Loucy (cell line): ENCODE results near the gene PARD6G.

Experiments
- H2AFZ ChIP-seq: fragments of 200-600 bp; sonication (generic); 2 replicates; pipeline ENCODE4 v1.6.0; 2016; ENCODE audit warnings: antibody characterized with exemption, mild to moderate bottlenecking, low read length, moderate library complexity
- H3F3A ChIP-seq: fragments of 200-600 bp; 2 replicates; pipeline ENCODE4 v1.6.0; 2016; ENCODE audit warnings: antibody characterized with exemption, low read depth, mild to moderate bottlenecking
- H3K27me3 ChIP-seq: fragments of 200-600 bp; sonication (generic); 2 replicates; pipeline ENCODE4 v1.6.1; 2014; ENCODE audit warnings: low read length, mild to moderate bottlenecking; ENCODE audit not compliant: insufficient read depth, poor library complexity, severe bottlenecking
- H3K36me3 ChIP-seq: fragments of 200-600 bp; sonication (generic); 2 replicates; pipeline ENCODE4 v1.6.1; 2016; ENCODE audit warnings: low read length; ENCODE audit not compliant: insufficient read depth
- H3K4me1 ChIP-seq: fragments of 200-600 bp; sonication (generic); 2 replicates; pipeline ENCODE4 v1.5.1; 2014; ENCODE audit warnings: low read length, mild to moderate bottlenecking; ENCODE audit not compliant: insufficient read depth, poor library complexity, severe bottlenecking
- H3K4me2 ChIP-seq: fragments of 200-600 bp; sonication (generic); 2 replicates; pipeline ENCODE4 v1.6.0; 2014; ENCODE audit warnings: antibody characterized with exemption, low read length, low read depth, mild to moderate bottlenecking; ENCODE audit not compliant: poor library complexity, severe bottlenecking
- H3K4me3 ChIP-seq: fragments of 200-600 bp; sonication (generic); 2 replicates; pipeline ENCODE4 v1.5.1; 2014; ENCODE audit warnings: low read length, mild to moderate bottlenecking, mixed read lengths; ENCODE audit not compliant: poor library complexity, severe bottlenecking
- H3K79me2 ChIP-seq: fragments of 200-600 bp; sonication (generic); 2 replicates; pipeline ENCODE4 v1.6.1; 2014; ENCODE audit warnings: low read length; ENCODE audit not compliant: insufficient read depth
- H3K9ac ChIP-seq: fragments of 200-600 bp; sonication (generic); 2 replicates; pipeline ENCODE4 v1.6.0; 2014; ENCODE audit warnings: mild to moderate bottlenecking, low read depth, low read length, moderate library complexity; ENCODE audit not compliant: poor library complexity, severe bottlenecking
- H3K9me2 ChIP-seq: fragments of 200-600 bp; sonication (generic); replicated peaks from 2 replicates; pipeline ENCODE4 v1.6.1; 2016; ENCODE audit warnings: low read depth, low read length, mixed read lengths
- H3K9me3 ChIP-seq: fragments of 200-600 bp; sonication (generic); 2 replicates; pipeline ENCODE4 v1.6.1; 2014; ENCODE audit warnings: mild to moderate bottlenecking, antibody characterized with exemption, low read length, low read depth; ENCODE audit not compliant: insufficient read depth
- H4K20me1 ChIP-seq: fragments of 200-600 bp; sonication (generic); 2 replicates; pipeline ENCODE4 v1.6.0; 2014; ENCODE audit warnings: antibody characterized with exemption, low read length, mild to moderate bottlenecking; ENCODE audit not compliant: insufficient read depth, poor library complexity, severe bottlenecking
- CTCF ChIP-seq: fragments of 200-600 bp; sonication (generic); conservative IDR thresholded peaks from 2 replicates; pipeline ENCODE4 v1.5.1; 2014; ENCODE audit warnings: mild to moderate bottlenecking, antibody characterized with exemption, low read length
- EZH2phosphoT487 ChIP-seq: fragments of 200-600 bp; IDR thresholded peaks from 2 replicates; pipeline ENCODE4 v1.6.1; 2018; ENCODE audit warnings: antibody characterized with exemption, mild to moderate bottlenecking, moderate library complexity, borderline replicate concordance

PARD6G gene

DNA sequence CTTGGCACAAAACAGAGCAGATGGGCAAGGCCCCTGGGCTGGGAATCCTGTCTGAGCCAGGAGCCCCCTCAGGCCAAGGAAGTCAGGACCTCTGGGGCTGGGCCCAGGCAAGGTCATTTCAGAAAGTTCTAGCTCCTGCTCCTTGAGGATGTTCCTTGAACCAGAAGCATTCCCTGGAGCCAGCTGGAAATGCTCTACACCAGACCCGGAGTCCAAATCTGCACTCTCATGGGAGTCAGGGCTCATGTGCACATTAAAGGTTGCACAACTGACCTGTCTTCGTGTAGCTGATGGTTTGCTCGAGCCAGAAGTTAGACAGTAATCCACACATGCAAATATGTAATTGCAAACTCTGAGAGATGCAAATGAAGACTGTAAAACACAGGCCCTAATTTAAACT, 18.0 kb downstream of the PARD6G start:
- Histone ChIP-seq H3K9me3 (peaks cover 16% of the 10 kb centered on the region), H3K4me1 (no peaks in the 10 kb centered on the region), H3K36me3 (no peaks in the 10 kb centered on the region), H3K4me2 (no peak overlapping the region), H3K79me2 (no peaks in the 10 kb centered on the region), H3K9ac (no peak overlapping the region), H4K20me1 (no peaks in the 10 kb centered on the region), H3K27me3 (no peaks in the 10 kb centered on the region), H3K9me2 (no peaks in the 10 kb centered on the region), H3K4me3 (no peak overlapping the region), H3F3A (no peaks in the 10 kb centered on the region), H2AFZ (no peak overlapping the region)
- TF ChIP-seq EZH2phosphoT487 (no peak), CTCF (no peak)

DNA sequence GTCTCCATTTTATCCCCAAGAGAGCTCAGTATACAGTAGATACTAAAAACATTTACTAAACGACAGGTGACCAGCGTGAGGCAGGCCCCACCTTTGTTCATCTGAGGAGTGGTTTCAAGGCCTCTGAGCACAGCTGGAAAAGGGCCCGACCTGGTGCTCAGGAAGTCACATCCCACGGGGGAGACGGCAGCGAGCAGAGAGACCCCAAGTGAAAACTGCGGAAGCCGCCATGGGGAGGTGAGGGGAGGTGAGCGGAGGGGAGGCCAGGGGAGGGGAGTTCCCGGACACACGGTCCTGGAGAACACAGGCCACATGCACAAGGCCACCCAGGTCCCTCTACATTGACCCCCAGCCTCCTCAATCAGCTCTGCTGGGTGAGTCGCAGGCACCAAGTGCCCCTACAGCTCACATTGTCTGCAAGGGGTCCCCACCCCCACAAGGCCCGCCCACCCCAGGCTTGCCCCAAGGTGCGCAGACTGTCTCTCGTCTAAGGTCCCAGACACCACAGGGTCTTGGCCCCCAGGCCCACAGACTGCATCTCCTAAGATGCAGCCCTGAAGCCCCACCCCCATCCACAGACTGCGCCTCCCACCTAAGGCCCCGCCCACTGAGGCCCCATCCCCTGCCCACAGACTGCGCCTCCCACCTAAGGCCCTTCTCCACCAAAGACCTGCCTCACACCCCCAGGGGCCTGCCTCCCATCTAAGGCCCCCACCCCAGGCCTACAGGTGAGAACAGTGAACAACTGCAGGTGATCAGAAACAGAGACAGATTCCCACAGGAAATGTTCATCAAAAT, 19.1 kb downstream of the PARD6G start:
- no peak overlapping the region for H2AFZ ChIP-seq
- H3K79me2 ChIP-seq, result no peaks in the 10 kb centered on the region
- no peaks in the 10 kb centered on the region for H4K20me1 ChIP-seq
- no peaks in the 10 kb centered on the region for H3K36me3 ChIP-seq
- no peak overlapping the region for H3K9ac ChIP-seq
- TF ChIP-seq EZH2phosphoT487, result no peak
- TF ChIP-seq CTCF, result no peak
- no peaks in the 10 kb centered on the region for H3F3A ChIP-seq
- H3K4me2 ChIP-seq, result no peak overlapping the region
- H3K9me2 ChIP-seq, result no peaks in the 10 kb centered on the region
- no peak overlapping the region for H3K4me3 ChIP-seq
- no peaks in the 10 kb centered on the region for H3K4me1 ChIP-seq
- H3K27me3 ChIP-seq, result no peaks in the 10 kb centered on the region
- H3K9me3 ChIP-seq, result peaks cover 7% of the 10 kb centered on the region; the same call in 1 of the 2 replicates

DNA sequence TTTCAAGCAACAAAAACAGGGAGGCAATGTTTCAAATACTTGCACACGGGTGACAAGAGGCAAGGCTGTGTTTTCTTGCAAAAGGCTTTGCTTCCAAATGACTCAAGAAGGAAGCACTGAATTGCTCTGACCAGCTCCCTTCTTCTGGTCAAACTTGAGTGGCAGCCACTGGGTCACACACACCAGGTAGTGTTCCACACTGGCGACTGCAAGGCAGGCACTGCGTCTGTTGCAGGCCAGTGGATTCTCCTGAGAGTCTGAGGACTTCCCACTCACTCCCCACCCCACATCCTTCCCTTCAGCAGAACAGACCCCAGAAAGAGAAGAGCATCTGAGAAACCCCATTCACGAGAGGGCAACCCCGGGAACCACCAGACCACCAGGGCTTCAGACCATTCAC, 19.8 kb downstream of the PARD6G start:
- Histone ChIP-seq H3F3A (no peaks in the 10 kb centered on the region), H3K9me2 (no peaks in the 10 kb centered on the region), H3K9me3 (peaks cover 7% of the 10 kb centered on the region; the same call in 1 of the 2 replicates), H3K4me3 (no peak overlapping the region), H4K20me1 (no peaks in the 10 kb centered on the region), H2AFZ (no peak overlapping the region), H3K36me3 (no peaks in the 10 kb centered on the region), H3K79me2 (no peaks in the 10 kb centered on the region), H3K4me1 (no peaks in the 10 kb centered on the region), H3K9ac (no peak overlapping the region), H3K4me2 (no peak overlapping the region), H3K27me3 (no peaks in the 10 kb centered on the region)
- TF ChIP-seq EZH2phosphoT487 (no peak), CTCF (no peak)
